ENCODE measurements around the gene RALGDS.

Gene RALGDS

DNA sequence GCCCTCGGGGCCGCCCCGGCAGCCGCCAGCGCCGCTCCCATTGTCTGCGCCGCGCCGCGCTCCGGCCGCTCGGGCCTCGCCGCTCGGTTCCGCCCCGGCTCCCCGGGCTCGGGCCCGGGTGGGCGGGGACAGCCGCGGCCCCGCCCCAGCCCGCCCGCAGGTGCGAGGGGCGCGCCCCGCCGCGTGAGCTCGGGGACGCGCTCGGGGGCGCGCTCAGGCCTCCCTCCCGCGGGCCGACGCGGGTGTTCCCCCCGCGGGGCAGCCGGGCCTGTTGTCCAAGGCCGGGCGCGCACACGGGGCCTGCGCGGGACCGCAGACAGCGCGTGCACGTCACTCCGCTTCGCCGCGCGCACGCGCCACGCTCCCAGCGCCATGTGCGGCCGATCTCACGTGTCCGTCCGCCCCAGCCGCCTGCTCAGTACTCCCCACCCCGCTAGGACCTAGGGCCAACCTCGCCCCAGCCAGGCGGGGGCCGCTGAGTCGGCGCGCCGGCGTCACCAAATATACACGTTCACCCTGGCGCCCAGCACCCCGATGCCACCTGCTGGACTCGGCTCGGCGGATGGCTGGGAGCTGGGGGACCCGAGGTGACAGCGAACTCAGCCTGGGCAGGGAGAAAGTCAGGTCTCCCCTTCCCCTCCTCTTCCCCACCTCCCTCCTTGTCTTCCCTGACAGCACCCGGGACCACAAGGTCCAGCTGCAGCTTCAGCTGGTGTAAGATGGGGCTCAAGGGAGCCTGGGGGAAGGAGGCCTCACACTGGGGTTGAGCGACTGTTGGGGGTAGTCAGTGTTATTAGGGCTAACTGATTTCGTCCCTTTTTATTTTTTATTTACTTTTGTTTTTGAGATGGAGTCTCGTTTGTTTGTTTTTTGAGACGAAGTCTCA lies 28.3 kb upstream of the RALGDS start:
- DNase-seq = peak; percentile 80

DNA sequence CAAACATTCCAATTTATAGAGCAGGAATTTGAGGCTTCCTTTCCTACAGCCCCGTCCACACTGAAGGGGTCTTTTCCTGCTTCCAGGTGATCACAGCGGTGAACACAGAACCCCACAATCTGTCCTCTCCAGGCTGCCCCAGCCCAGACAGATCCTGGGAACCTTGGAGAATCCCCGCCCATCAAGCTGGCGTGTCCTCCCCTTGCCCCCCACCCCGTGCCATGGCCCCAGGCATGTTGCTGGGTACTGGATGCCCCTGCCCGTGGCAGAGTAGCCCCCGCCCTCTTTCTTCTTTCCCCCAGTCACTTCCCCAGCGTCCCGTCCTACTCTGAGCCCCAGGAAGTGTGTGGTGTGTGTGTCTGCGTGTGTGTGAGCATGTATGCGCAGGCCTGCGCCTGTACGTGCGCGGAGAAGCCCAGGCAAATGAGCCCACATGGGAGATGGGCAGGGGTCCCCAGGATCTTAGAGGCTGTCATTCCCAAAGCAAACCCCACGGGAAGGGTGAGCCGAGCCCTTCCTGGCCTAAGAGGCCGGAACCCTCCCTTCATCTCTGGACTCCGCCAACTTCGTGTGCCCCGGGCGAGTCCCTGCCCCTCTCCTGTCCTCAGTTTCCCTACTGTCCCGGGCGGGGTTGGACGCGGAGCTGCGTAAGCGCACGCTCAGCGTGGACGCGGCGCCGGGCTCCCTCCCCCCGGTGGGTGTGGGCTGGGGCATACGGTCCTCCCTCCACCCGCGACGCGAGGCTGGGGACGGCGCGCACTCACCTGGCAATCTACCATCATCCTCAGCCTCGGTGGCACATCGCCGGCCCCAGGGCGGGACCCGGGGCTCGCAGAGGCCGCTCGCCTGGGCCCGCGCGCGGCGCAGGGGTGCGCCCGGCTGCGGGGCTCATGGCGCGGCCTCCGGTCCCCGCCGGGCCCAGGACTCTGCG lies 27.4 kb upstream of the RALGDS start:
- DNase-seq = peak; percentile 65

GRCh38 chr9:133147412-133148198 lies 26.6 kb upstream of the RALGDS start:
- DNase-seq = peak; percentile 84

GRCh38 chr9:133146746-133147411 lies 25.8 kb upstream of the RALGDS start:
- no peak for DNase-seq

DNA sequence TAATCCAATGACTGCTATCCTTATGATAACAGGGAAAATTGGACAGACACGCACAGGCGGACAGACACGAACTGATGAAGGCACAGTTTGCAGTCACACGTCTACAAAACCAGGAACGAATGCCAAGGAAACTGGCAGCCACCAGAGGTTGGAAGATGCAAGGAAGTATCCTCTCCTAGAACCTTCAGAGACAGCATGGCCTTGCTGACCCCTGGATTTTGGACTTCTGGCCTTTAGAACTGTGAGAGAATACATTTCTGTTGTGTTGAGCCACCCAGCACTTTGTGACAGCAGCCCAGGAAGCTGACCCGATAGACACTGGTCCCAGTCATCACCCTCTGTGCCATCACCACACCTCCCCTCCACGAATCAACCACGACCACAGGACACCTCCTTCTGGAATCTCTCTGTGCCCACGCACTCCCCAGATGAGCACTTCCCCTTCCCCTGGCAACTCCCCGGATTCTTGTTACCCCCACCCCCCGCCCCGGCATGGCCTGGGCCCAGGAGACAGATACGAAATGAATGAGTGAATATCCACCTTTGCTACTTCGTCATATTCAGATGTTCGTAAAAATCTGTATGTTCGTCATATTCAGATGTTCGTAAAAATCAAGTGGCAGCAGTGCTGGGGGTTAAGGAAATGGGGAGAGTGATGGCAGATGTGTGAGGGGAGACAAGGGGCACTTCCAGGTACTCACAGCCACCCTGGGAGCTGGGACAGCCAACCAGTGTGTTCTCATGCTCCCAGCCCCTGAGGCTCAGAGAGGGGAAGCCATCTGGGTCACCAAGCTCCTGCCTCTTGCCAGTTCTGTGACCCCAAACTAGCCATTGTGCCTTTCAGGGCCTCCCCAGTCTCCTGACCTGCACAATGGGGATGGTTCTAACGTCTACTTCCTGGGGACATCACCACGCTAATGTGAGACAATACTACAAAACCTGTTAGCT lies 24.1 kb upstream of the RALGDS start:
- no peak for DNase-seq

GRCh38 chr9:133144142-133144903 lies 23.3 kb upstream of the RALGDS start:
- DNase-seq = peak; percentile 86

DNA sequence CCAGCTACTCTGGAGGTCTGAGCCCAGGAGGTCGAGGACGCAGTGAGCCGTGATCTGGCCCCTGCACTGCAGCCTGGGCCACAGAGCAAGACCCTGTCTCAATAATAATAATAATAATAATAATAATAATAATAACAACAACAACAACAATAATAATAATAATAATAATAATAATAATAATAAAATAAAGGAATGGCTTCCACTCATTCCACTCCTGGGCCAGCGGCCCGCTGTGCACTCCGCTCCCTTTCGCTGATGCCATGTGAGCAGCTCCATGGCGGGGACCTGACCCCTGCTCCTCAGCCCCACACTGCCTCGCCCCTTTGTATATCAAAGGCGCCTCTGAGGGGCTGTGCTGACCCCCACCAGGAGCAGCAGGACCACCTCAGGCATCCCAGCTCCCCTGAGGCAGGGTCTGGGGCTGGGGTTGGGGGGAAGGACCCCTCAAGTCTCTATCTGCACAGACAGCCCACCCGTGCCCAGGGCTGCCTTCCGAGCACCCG lies 22.6 kb upstream of the RALGDS start:
- no peak for DNase-seq

DNA sequence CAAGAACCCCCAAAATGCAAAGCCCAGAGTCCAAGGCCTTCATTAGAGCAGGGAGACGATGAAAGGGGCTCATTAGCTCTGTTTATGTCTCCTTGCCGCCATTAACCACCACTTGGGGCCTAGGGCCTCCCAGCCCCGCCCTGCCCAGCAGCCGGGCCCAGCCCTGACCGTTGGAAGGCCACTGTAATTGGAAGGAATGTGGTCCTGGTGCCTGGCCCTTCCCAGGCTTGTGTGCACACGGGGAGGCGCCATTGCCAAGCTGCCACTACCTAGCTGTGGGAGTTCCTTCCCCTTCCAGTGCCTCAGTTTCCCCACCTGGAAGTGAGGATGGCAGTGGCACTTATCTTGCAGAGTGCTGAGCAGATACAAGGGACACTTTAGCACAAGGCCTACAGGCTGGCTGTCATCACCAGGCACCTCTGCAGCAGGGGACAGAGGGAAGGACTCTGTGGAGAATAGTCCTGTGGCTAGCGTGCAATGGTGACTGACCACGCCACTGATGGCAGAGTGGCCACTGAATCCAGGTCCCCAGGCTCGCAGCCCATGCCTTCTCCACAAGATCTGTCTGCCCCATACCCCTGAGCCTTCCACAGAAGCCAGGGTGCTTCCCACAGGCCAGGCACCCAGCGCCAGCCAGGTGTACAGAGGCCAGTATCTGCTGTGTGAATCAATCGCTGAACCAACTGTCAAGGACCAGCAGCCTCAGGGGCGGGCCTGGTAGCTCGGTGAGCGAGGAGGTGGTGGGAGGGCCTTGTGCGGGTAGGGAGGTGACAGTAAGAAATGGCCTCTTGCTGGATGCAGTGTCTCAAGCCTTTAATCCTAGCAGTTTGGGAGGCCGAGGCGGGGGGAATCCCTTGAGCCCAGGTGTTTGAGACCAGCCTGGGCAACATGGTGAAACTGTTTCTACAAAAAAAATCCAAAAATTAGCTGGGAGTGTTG lies 21.9 kb upstream of the RALGDS start:
- peak; percentile 41 for DNase-seq

- DNase-seq = peak; percentile 69
Measured at GRCh38 chr9:133141833-133142595, 21.0 kb upstream of the RALGDS start.

DNA sequence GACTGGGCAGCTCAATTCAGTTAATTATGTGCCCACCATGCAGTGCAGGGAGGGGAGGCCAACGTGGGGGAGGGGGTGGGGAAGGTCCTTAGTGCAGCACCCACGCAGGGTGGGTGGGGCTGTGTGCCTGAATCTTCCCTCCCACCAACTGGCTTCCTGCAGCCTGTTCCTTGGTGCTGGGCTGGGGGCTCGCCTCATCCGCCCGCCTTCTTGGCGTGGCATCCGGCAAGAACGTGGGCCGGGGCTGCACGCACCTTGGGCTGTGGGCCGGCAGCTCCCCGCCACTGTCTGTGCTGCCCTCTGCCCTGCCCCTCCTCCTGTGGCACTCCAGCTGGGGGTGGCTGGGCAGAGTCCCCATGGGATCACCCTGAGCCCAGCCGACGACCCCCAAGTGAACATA lies 19.6 kb upstream of the RALGDS start:
- no peak for DNase-seq

GRCh38 chr9:133140174-133140505 lies 19.1 kb upstream of the RALGDS start:
- DNase-seq = no peak

DNA sequence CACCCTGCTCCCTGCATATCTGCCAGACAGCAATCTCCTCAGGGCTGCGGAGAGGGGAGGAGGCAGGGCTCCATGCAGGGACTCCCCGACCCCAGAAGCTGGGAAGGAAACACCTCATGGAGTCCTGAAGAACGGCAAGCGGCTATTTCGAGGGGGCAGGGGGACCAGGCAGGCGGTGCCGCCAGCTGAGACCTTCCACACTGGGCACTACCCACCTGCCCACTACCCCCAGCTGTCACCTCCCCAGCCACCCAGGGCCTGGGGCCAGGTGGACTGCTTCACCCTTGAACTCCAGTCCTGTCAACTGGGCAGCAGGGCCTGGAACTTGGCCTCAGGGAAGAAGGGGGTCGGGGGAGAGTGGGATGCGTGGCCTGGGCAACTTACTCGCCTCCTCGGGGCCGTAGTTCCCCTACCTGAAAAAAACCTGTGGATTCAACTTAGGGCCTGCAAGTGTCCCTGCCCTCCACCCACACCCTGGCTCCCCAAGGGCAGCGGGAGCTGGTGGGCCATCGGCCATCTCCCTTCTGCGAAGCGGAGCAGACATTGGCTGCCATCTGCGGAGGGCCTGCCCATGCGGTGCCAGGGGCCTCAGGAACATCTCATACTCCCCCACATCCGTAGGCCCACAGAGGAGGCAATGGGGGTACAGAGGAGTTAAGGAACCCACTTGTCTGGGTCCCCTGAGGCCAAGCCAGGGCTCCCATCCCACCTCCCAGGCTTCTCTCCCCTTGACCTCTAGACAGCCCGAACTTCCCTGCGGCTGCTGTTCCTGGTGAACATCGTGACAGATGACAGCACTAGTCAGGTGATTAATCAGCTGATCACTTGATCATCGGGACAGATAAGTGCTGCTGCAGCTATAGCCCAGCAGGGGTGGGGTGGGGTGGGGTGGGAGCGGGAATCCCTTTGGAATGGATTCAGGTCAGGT lies 18.5 kb upstream of the RALGDS start:
- DNase-seq = no peak

DNA sequence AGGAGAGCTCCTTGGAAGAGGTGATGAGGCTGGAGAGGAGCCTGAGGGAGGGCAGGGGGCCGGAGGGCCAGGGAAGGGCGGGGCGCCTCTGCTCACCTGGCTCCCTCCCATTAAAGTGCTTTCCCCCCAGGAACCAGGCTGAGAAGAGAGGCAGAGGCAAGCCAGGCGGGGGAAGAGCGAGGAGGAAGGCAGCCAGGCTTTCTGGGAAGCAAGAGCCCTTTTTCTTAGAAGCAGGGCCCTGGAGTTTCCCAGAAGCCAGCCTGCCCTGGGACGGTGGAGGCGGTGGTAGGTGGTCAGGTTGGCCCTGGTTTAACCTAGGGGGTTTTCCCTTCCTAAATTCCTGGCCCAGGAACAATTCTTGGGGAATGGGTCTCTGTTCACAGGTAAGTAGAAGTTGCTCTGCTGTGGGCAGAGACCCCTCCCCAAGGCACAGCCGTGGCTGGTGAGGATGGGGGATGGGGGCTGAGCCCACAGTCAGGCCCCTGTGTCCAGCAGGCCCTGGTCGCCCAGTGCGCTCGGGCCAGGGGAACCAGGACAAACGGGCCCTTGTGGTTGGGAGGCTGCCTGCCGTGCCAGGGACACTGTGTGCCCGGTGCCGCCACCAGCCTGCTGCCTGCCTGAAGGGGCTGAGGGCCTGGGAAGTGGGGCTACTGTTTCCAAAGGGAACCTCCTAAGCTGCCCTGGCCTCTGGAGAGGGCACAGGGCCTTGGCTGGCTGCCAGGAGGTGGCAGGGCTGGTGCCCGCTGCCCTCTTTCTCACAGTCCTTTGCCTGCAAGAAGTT lies 16.6 kb upstream of the RALGDS start:
- DNase-seq = no peak

DNA sequence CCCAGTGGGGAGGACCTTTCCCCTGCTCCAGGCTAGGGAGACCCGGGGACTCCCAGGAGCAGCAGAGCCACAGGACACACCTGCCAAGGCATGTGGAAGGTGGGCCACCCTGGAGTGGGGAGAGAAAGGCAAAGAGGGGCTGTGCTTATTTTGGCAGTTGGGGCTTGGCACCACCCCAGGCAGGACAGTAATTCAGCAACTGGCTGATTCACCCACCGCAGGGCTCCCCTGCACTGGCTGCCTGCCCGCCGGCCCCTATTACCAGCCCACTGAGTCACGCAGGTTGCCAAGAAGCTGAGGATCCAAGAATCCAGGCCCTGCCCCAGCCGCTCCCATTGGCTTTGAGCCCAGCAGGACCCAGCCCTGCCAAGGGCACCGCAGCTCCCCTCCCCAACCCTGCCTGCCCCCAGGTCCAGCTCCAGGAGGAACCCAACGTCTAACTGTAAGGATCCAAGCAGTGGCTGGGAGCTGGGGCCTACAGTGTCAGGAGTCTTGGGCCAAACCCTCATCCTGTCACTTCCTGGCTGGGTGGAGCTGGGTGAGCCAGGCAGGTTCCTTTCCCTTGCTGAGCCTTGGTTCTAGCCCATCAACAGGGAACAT lies 14.2 kb upstream of the RALGDS start:
- DNase-seq = peak; percentile 65

DNA sequence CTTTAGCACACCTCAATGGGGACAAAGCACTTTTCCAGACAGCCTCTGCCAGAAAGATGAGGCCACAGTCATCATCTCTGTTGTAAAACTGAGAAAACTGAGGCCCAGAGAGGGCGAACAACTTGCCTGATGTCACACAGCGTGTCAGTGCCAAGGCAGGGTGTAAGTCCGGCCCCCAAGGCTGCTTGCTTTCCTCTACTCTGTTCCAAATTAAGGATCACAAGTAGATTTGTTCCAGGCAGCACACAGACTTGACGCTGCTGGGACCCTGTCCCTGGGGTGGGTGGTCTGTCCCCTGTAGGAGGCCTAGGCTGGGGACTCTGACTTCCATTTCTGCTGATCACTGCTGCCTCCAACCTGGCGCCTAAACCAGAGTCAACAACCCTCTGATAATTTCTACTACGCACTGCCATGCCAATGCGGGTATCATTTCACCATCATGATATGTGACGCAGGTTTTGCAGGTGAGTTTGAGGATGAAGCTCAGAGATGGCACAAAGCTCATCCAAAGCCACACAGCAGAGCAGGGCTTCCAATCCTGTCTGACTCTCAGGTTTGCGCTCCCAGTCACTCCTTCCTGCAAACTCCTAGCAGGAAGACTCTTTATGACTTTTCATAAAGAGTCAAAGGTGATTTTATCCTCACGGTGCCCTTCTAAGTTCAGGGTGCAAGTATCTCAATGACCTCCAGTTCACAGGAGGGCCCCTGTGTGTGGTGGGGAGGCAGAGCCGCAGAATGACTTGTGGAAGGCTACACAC lies 13.5 kb upstream of the RALGDS start:
- DNase-seq = no peak
